HG03066 (cell line): ENCODE data around the gene LINC00237.

Source experiments
- ATAC-seq: cut with Tn5 transposase; IDR thresholded peaks from one replicate; pipeline ENCODE4 v1.9.1; 2021; ENCODE audit warnings: low read depth; ENCODE audit not compliant: unreplicated experiment

Gene LINC00237

DNA sequence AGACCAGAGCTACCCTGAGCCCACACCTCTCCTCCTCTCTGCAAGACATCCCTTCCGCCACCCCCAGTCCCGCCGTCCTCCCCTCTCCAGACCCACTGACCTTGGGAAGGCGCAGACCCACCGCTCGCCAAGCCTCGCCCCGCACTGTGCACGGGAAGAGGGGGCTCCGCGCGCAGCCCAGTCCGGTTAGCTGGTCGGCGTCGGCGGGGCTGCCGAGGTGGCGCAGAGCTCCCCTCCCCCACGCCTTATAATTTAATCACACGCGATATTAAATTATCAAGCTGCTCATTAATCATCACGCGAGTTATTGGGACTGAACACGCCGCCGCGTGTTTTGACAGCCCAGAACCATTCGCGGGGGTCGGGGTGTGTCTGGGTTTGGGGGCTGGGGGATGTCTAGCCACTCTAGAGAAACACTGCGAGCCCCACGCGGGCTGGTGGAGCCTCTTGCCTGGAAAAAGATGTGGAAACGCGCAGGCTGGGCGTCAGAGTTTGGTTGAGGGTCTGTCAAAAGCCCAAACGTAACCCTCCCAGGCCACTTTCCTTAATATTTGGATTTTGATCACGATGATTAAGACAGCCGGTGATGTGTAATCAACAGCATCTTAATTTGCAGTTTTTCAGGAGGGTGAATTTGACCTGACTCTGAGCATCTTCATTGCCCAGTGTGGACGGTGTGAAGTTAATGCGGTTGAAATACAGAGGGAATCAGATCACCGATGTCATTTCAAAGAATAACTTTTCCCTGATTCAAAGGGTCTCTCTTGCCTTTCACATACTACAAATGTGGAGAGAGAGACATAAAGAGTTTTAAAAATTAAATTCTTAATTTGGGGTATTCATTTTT is at the start of gene LINC00237:
LINC00237 (minus strand) TSS at position 188 of the 847 bp plus-strand sequence.
- no peak for ATAC-seq

DNA sequence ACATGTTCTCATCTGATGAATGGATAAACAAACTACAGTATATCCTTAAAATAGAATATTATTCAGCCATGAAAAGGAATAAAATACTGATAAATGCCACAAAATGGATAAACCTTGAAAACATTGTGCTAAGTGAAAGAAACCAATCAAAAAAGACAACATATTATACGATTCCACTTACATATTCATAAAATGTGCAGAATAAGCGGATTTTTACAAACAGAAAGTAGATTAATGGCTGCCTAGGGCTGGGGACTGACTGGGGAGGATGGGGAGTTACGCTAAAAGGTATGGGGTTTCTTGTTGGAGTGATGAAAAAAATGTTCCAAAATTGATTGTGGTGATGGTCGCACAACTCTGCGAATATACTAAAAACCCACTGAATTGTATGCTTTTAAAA is 49.1 kb upstream of the LINC00237 start:
- ATAC-seq, result no peak

DNA sequence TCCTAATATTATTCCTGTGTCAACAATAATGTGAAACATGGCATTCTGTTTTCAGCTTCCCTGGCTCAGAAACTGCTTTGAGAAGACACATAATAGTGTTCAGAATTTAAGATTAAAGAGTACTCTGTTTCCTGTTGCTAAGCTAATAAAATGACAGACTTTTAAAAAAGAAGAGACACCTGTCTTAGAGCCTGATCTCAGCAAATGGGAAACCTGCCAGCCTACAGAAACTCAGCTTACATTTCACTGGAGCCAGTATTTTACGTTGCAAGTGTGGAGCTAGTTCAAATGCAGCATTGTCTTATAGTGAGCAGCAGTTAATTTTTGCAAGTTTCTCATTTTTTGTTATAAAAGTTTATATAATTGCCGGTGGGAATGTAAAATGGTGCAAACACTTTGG is 48.5 kb upstream of the LINC00237 start:
- ATAC-seq, result no peak

DNA sequence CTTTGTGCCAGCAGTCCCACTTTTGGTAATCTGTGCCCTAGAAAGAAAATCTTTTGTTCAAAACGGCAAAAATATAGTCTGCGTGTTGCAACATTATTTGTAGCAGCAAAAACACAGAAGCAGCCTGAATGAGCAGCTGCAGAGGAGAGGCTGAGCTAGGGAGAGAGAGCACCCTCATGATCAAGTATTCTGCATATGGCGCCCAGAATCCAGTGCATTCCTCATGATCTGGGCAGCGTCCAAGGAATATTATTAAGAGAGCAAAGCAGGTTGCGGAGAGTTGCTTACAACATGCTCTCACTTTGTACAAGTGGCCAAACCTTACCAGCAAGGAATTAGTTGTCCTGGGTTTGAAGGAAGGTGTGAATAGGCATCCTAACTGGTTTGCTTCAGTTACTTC is 45.6 kb upstream of the LINC00237 start:
- ATAC-seq, result no peak

DNA sequence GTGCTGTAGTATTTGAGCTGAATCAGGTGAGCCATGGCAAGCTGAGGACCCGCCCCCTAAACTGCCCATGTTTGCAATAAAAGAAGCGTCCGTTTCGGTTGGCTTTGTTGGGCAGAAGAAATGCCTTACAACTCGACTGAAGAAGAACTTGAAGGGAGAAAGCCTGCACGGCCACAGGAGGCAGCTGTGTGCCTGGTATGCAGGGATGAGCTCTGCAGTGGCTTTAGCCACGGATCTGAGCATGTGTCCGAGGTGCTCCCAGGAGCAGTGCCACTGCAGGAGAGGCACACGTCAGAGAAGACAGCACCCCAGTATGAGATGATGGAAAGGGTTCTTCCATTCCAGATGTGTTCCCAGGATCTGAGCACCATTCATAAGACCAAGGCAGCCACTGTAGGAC is 43.2 kb upstream of the LINC00237 start:
- no peak for ATAC-seq

DNA sequence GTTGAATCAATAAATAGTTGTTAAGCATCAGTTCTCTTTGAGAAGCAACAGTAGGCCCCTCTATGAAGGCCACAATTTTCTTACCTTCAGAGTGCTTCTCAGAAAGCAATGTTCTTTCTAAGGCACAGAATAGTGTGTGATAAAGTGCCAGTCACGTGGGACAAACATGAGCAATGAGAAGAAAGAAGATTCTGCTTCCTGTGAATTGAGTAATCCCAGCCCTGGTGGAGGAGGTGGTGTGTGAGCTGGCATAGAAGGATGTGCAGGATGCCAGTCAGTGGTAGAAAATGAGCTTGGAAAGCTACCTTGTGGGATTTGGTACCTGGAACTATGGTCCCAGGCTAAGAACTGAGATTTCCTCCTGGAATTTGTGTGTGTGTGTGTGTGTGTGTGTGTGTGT is 41.4 kb upstream of the LINC00237 start:
- no peak for ATAC-seq

DNA sequence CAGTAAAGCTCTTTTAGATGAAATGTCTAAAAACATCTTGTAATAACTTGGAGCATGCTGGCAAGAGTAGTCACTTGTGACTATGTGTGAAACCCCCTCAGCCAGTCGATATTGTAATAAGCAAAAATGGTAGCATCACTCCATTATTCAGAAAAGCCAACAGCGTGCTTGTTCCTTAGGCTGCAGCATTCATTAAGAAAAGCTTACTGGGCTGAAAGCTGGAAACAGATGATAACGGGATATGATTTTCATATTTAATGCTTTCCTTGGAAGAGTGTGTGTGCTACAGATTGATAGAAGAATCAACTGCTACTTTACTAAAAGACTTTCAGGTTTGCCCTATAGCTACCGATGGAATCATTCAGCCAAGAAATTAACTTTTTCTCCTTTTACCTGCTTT is 40.1 kb upstream of the LINC00237 start:
- no peak for ATAC-seq

DNA sequence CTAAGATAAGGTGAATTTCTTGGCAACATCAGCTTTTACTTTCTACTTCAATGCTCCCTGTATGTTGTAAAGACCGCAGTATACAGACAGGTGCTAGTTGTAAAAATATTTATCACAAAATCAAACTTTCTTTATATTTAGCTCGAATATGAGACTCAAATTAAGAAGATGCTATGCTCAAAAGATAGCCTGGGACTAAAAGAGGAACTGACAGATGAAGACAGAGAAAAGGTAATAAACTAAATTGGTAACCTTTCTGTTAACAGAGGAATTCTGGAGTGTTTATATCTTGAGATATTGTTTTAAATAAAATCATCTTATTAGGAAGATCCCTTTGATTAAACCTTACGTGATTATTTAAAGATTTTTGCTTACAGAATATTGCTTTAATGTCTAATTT is 39.3 kb upstream of the LINC00237 start:
- no peak for ATAC-seq

DNA sequence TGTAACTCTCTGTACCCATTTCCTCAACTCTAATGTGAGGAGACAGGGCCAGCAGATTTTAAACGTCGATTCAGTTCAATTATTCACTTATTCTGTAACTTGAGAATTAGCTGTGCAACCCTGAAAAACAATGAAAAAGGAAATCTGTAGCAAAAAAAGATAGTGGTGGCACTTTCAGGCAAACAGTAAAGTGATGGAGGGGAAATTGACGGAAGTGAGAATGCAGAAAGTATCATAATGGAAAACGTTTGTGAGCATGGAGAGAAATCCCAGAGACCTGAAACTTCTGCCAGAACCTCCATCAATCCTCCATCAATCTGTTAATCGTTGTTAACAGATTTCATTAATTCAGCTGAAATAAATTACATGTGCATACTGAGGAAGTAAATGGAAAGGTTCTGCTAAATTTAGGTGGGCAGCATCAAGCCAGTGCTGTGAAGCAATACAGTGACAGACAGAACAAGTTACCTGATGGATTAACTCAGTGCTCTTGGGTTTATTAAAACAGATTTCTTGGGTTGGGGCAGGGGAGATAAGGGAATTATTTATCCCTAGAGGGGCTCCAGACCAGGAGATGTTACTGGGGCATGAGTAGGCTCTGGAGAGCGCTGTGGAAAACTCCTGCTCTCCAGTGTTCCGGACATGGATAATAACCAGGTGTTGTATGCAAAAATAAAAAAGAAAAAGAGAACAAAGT is 37.2 kb upstream of the LINC00237 start:
- ATAC-seq, result no peak

DNA sequence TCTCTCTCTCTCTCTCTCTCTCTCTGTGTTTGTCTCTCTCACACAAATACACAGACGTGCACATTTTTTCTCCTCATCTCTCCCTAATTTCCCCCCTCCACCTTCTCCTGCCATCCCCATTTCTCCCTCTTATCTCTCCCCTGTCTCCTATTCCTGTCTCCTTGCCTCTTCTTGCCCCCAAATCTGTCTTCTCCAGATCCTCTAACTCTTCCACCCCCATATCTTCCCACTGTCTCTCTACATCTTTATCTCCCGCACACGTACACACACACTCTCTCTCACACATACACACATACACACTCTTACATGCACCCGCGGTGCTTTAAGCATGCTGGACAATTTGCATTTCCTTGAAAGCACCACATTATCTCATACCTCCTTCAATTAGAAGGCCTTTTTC is 35.7 kb upstream of the LINC00237 start:
- no peak for ATAC-seq

DNA sequence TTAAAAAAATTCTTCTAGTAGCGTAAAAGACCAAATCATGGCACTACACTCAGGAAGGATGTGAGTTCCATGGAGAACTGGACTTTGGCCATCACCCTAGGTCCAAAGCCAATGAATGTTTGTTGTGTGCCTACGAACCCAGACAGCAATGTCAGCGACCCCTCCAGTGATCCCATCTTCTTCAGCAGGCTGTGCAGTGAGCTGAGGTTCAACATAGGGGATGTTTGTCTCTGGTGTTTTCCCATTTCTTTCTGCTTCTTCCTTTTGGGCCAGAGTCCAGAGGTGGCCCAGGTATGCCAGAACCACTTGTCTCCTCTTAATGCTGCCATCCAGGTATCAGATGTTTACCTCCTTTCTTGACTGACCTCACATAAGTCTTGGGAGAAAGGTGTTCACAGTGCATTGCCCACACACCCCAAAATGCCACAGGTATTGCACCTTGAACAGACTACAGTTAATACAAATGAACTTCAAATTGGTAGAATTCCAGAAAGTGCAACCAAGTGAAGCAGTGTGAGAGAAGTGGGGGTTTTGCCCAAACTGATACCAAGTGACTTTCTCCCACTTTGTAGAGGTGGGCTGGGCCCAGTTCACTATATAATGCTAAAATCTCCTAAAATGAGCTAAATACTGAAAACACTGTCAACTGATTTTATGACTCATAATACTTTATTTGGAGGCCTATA is 33.9 kb upstream of the LINC00237 start:
- ATAC-seq, result no peak

DNA sequence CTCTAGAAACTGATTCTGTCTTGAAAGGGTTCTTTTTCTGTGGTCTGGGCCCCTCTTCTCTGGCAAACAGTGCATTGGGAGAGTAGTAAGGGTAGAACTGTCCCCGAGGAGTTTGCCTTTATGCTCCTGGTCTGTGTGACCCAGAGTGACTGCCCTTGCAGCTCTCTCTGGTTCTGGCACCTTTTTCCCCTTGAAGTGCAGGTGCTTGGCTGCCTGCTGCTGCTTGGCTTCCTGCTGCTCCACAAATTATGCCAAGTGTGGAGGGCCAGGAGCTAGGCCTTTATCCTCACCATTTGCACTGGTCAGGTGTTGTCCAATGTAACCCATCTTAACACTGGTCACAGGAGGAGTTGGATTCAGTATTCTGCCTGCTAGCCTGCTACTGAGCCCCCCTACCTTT is 30.9 kb upstream of the LINC00237 start:
- ATAC-seq, result no peak

DNA sequence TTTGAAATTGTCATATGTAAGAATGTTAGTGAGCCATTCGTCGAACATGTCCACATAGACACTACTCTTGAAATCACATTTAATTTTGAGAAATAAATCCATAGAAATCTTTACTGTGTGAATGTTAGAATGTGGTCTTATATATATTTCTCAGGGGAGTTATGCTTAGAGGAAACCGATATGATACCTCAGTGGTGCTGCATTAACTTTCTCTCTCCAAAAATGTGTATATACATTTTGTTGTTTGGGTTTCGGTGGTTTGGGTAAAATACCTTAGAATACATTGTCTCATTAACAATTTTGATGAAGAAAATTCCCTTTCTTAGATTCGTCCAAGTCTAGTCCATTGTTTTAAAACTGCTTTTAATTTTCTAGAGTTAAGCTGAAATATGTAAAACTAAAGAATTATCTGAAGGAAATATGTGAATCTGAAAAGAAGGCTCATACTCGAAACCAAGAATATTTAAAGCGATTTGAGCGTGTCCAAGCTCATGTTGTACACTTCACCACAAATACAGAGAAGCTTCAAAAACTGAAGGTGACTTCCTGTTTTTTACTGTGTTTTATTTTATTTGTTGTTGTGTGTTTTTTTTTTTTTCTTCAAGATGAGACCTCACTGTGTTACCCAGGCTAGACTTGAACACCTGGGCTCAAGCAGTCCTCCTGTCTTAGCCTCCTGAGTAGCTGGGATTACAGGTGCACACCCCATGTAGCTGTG is 30.0 kb upstream of the LINC00237 start:
- no peak for ATAC-seq

DNA sequence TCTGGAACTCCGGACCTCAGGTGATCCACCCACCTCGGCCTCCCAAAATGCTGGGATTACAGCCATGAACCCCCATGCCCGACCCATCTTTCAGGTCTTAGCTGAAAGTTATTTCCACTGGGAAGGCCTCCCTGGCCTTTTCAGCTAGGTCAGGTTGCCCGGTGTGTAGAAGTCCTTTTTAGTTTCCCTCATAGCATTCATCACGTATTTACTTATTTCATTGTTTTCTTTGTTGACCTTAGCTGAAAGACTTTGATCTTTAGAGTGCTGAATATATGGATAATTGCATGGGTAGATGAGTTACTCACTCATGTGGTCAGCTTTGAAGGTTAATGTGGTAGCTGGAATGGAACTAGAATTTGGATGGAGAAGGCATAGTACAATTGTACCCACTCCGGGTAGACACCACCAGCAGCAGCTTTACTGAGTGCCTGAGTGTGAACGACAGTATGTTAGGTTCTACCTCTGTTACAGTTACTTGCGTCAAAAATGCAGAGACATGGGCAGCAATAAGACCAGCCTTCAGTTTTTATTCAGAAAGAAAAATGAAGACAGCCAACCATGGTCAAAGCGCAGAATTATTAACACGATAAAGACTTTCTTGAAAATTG is 28.8 kb upstream of the LINC00237 start:
- ATAC-seq, result no peak

DNA sequence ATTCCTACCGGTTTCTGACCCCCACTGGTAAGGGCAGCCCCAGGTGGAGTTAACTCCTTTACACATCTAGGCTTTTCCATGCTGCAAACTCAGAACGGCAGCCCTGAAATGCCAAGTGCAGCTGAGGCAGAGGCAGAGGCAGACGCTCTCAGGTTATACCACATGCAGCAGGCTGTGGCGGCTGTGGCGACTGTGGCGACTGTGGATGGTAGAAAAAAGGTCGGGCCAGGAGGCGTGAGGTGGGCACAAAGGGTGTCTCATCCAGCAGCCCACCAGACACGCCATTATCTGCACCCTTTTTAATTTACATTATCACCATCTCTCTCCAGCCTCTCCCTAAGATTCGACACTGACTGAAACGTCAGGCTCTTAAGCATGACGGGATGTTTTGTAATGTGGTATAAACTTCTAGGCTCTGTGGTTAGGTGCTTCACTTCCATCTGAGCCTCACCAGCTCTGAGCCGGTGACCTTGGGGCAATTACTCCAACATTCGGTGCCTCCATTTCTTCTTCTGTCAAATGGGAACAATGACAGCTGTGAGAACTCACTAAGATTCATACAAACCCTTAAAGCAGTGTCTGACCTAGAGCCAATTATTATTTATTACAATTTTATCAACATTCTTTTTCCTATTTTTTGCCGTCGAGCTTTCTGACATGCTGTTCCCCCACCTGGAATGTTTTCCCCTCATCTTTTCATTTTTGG is 27.9 kb upstream of the LINC00237 start:
- no peak for ATAC-seq

DNA sequence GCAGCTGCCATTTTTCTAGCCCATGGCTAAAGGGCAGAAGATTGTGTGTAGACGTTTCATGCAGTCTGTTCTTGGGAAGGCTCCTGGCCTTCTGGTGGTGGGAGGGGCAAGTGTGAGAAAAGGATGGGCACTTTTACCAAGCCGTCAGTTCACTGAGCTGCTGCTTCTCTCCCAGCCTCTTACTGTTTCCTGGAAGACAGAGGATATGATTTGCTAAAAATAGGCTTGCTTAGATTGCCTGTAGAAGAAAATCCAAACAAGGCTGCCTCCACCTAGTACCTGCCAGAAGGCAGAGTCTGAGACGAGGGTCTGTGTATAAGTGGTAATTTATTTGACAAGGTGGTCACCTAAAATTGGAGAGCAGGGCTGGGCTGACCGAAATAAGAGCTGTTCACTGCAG is 27.2 kb upstream of the LINC00237 start:
- no peak for ATAC-seq

DNA sequence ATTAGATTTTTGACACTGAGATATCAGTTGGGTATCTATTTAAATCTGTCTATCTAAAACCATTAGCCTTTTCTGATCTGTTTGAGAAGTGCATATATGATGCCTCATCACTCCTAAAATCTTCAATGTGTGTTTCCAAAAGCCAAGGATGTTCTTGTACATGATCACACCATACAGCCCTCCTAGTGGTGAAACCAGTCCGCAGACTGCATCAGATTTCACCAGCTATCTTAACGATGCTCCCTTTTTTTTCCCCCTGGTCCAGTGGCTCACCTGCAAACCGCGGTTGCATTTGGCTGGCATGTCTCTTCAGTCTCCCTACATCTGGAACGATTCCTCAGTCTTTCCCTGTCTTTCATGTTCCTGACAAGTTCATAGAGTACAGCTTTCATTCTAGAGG is 23.7 kb upstream of the LINC00237 start:
- no peak for ATAC-seq

DNA sequence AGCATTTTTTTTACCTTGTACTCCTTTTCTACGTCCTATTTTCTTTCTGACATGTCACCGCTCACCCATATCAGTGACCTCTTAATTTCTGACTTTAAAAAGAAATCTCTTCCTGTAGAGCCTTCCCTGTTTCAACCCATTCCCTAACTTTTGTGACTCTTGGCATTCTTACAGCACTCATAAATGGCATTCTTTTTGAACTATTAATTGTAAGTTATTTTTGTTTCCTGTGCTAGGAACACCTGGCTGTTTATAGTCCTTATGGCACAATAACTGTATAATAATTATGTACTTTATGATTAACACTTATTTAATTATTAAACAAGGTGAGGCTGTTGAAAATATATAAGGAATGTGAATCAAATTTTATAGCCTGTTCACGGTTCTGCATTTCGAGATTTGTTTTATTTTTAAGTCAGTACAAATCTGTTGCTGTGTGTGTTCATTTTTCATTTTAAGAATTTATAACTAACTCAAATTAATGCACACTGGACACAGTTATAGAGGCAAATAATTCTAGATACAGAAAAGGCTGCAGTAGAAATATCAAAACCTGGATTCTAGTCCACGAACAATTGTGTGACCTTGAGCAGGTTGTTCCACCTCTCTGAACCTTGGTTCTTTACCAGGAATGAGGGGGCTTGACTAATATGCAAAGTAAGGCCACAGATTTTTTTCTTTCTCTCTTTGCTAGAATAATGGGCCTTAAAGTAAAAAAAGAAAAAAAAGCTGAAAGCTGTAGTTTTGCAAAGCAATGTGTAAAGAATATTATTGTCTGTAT is 21.2 kb upstream of the LINC00237 start:
- ATAC-seq, result no peak

DNA sequence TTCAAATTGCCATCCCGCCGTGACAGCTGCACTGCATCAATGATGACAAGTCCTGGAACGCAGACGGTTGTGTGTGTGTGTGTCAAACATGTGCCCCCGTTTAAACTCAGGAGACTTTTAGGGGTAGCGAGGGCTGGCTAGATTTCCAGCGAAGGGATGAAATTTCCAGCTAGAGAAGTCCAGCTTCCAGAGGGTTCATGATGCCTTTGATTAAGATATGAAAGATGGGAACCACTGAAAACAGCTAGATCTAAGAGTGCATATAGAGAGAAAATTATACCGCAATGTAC is 20.4 kb upstream of the LINC00237 start:
- ATAC-seq, result no peak
